HepG2 (cell line): Measurements from ENCODE around the gene PCSK5. TPM values are rescaled to one million over a fixed set of nuclear protein-coding genes. Genes with fewer than 3 reads are reported as not detected.

ENCODE experiments used
- ATAC-seq: fragments of 200-7000 bp; cut with Tn5 transposase; 3 replicates; pipeline ENCODE4 v1.9.1; 2020; ENCODE audit warnings: mild to moderate bottlenecking, moderate library complexity
- BruUV-seq: library from RNA; stranded (reverse); fragments of 400-500 nt; replicated peaks from 2 replicates; lab custom pipeline; 2021; lab: Mats Ljungman, UMichigan
- CTCF ChIA-PET: fragments of 300-600 bp; formaldehyde crosslinking; extraction: SDS; loops from one replicate; lab custom pipeline; 2021; ENCODE audit warnings: low total read pairs, inconsistent platforms, low intra/inter-chr PET ratio; lab: Yijun Ruan, JAX
- POLR2A ChIA-PET: fragments of 350-600 bp; sonication (Branson Sonifier 250); formaldehyde crosslinking; loops from one replicate; lab custom pipeline; 2020; ENCODE audit warnings: antibody characterized with exemption, inconsistent platforms; lab: Yijun Ruan, JAX
- DNase-seq: peaks from one replicate; pipeline ENCODE4 v3.0.0-alpha.2; 2015; ENCODE audit warnings: low spot score
- FAIRE-seq: peaks from 3 replicates; lab custom pipeline; 2011; peaks lifted over from hg19 to GRCh38; lab: Jason Lieb, UNC
- H2AFZ ChIP-seq: one replicate; pipeline ENCODE4 v1.6.1; 2011; ENCODE audit warnings: low read length, inconsistent platforms
- H3K27ac ChIP-seq: fragments of 300-600 bp; 3 replicates; pipeline ENCODE4 v1.8.0; 2011; ENCODE audit warnings: mixed run types, mild to moderate bottlenecking, mixed read lengths, low read length, inconsistent platforms; ENCODE audit not compliant: insufficient read depth; ENCODE audit errors: extremely low read length
- H3K27me3 ChIP-seq, 2 experiments: fragments of 200-600 bp in 1 of 2; 2 replicates in 1 of 2; 3 replicates in 1 of 2; pipeline versions ENCODE4 v1.6.0 to v1.8.0; 2011; ENCODE audit warnings: low read length in 2 of 2, mild to moderate bottlenecking in 2 of 2, moderate library complexity in 2 of 2, inconsistent platforms in 1 of 2; ENCODE audit not compliant: insufficient read depth in 2 of 2, control insufficient read depth in 1 of 2
- H3K36me3 ChIP-seq, 2 experiments: fragments of 200-600 bp in 1 of 2; replicated peaks in 1 of 2; 2 replicates in 1 of 2; 3 replicates in 1 of 2; pipeline versions ENCODE4 v1.5.1 to v1.8.0; 2011; ENCODE audit warnings: low read length in 2 of 2, inconsistent platforms in 1 of 2; ENCODE audit not compliant: insufficient read depth in 2 of 2, control insufficient read depth in 1 of 2
- H3K4me1 ChIP-seq: 2 replicates; pipeline ENCODE4 v1.5.1; 2012; ENCODE audit warnings: low read length, inconsistent platforms; ENCODE audit not compliant: insufficient read depth
- H3K4me2 ChIP-seq: 2 replicates; pipeline ENCODE4 v1.6.0; 2011; ENCODE audit warnings: low read depth, low read length, inconsistent platforms
- H3K4me3 ChIP-seq, 3 experiments: fragments of 200-600 bp in 1 of 3; sonication (generic), shearing (Covaris generic) in 1 of 3; replicated peaks in 1 of 3; 2 replicates each; pipeline ENCODE4 v1.5.1; 2011 to 2016; ENCODE audit warnings: low read length in 3 of 3, inconsistent platforms in 2 of 3, low read depth in 2 of 3, mild to moderate bottlenecking in 2 of 3, control low read depth in 1 of 3, mixed read lengths in 1 of 3; ENCODE audit not compliant: insufficient read depth in 1 of 3
- H3K79me2 ChIP-seq: one replicate; pipeline ENCODE4 v1.6.1; 2011; ENCODE audit warnings: low read length, inconsistent platforms; ENCODE audit not compliant: insufficient read depth
- H3K9ac ChIP-seq: 2 replicates; pipeline ENCODE4 v1.6.0; 2011; ENCODE audit warnings: mild to moderate bottlenecking, low read depth, low read length, inconsistent platforms; ENCODE audit not compliant: insufficient read depth
- H3K9me3 ChIP-seq: 2 replicates; pipeline ENCODE4 v1.5.1; 2012; ENCODE audit warnings: mild to moderate bottlenecking, low read length
- H4K20me1 ChIP-seq: 2 replicates; pipeline ENCODE4 v1.6.0; 2011; ENCODE audit warnings: inconsistent platforms, mild to moderate bottlenecking, low read length, moderate library complexity; ENCODE audit not compliant: insufficient read depth
- AGO2 ChIP-seq: fragments of 200-400 bp; formaldehyde crosslinking; optimal IDR thresholded peaks from 2 replicates; pipeline ENCODE3; 2017; ENCODE audit warnings: mild to moderate bottlenecking, low read depth, low read length, moderate library complexity
- CBX5 ChIP-seq: sonication (generic); formaldehyde crosslinking; IDR thresholded peaks from 2 replicates; pipeline ENCODE4 v1.4.0; 2020; ENCODE audit warnings: missing genetic modification reagents, borderline replicate concordance
- HMGA1 ChIP-seq: sonication (generic); formaldehyde crosslinking; conservative IDR thresholded peaks from 2 replicates; pipeline ENCODE4 v1.4.0; 2020; ENCODE audit warnings: missing genetic modification reagents
- KLF9 ChIP-seq: IDR thresholded peaks from 2 replicates; pipeline ENCODE4 v1.6.1; 2016; ENCODE audit warnings: low read depth
- LRRFIP1 ChIP-seq: sonication (generic); formaldehyde crosslinking; conservative IDR thresholded peaks from 2 replicates; pipeline ENCODE4 v1.4.0; 2020; ENCODE audit warnings: missing genetic modification reagents
- ZNF704 ChIP-seq: sonication (generic); formaldehyde crosslinking; IDR thresholded peaks from 2 replicates; pipeline ENCODE4 v1.8.1; 2023; ENCODE audit warnings: mild to moderate bottlenecking, inconsistent platforms, moderate library complexity, missing genetic modification reagents, borderline replicate concordance
- ZNF709 ChIP-seq: sonication (generic); formaldehyde crosslinking; IDR thresholded peaks from 2 replicates; pipeline ENCODE4 v1.5.0; 2020; ENCODE audit warnings: mild to moderate bottlenecking, missing genetic modification reagents
- ZSCAN29 ChIP-seq: sonication (generic); formaldehyde crosslinking; conservative IDR thresholded peaks from 2 replicates; pipeline ENCODE4 v1.4.0; 2020; ENCODE audit warnings: mild to moderate bottlenecking, missing genetic modification reagents
- WGBS: methylation state at CpG from one replicate; pipeline ENCODE4 v1.1.6; 2017; ENCODE audit warnings: low lambda C conversion rate; 5-methylcytosine and 5-hydroxymethylcytosine counted together
- in situ Hi-C: cut with HindIII; loops from 2 replicates; pipeline ENCODE4 v1.10.0; 2017; ENCODE audit warnings: low pct_unique_long_range_greater_than_20kb; ENCODE audit not compliant: extremely low pct_ligation_motif_present
- intact Hi-C: fragments of 100-400 bp; cut with micrococcal nuclease; formaldehyde crosslinking; loops from one replicate; pipeline ENCODE4 v1.10.0; 2022; ENCODE audit not compliant: unreplicated experiment
- polyA plus RNA-seq, 8 experiments: library from polyadenylated mRNA; depleted of rRNA in 3 of 8; stranded (reverse) in 7 of 8; unstranded in 1 of 8; fragments of >200 nt; fragmentation: Illumina TruSeq in 4 of 8; extraction: Trizol in 4 of 8; gene quantifications; 2 replicates each; pipeline versions ENCODE4 v1.2.1 to v1.2.3, GENCODE V29; 2011 to 2016; ENCODE audit warnings: low read depth in 4 of 8, missing spikeins in 1 of 8, mixed read lengths in 1 of 8; ENCODE audit not compliant: insufficient read depth in 1 of 8
- total RNA-seq, 5 experiments: library from RNA; depleted of rRNA; stranded (reverse); fragments of >200 nt; fragmentation: Illumina TruSeq; extraction: Trizol; gene quantifications; 2 replicates each; pipeline ENCODE4 v1.2.3, GENCODE V29; 2016; ENCODE audit warnings: low read depth in 1 of 5
- TF ChIP-seq, protein P1 (sequence below): sonication (generic); formaldehyde crosslinking; IDR thresholded peaks from 2 replicates; pipeline ENCODE4 v1.5.1; 2020; ENCODE audit warnings: missing genetic modification reagents, mild to moderate bottlenecking, borderline replicate concordance

PCSK5 gene
- total and polyA plus RNA-seq, 2 of the 13 experiments (the other 11 are each of a cell fraction or from before 2014, with no cell fraction given): 0.55 to 0.66 TPM

- TF ChIP-seq HMGA1 (CRISPR knock-in tag) (no peak), AGO2 (no peak), ZSCAN29 (no peak), ZNF704 (no peak), KLF9 (CRISPR knock-in tag) (no peak)
- TF ChIP-seq, protein P1, sequence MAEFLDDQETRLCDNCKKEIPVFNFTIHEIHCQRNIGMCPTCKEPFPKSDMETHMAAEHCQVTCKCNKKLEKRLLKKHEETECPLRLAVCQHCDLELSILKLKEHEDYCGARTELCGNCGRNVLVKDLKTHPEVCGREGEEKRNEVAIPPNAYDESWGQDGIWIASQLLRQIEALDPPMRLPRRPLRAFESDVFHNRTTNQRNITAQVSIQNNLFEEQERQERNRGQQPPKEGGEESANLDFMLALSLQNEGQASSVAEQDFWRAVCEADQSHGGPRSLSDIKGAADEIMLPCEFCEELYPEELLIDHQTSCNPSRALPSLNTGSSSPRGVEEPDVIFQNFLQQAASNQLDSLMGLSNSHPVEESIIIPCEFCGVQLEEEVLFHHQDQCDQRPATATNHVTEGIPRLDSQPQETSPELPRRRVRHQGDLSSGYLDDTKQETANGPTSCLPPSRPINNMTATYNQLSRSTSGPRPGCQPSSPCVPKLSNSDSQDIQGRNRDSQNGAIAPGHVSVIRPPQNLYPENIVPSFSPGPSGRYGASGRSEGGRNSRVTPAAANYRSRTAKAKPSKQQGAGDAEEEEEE (CRISPR knock-in tag): no peak
- TF ChIP-seq, all 625 proteins: peak for 0
- ChIA-PET CTCF (no interaction called here), POLR2A (no interaction called here)
- H2AFZ ChIP-seq: no peak overlapping the region
- no peaks in the 10 kb centered on the region for H3K36me3 ChIP-seq
- no peak overlapping the region for H3K9ac ChIP-seq
- H4K20me1 ChIP-seq: no peaks in the 10 kb centered on the region
- no peaks in the 10 kb centered on the region for H3K79me2 ChIP-seq
- intact Hi-C loops: no loop called here
- H3K27ac ChIP-seq: no peak overlapping the region
- no peak overlapping the region for H3K4me3 ChIP-seq
- in situ Hi-C loops: no loop called here
- no TSS peak for BruUV-seq
- 54% methylated on average over 1 of the region's 1 CpG for WGBS
- no peak for DNase-seq
- H3K9me3 ChIP-seq: no peaks in the 10 kb centered on the region
- no peaks in the 10 kb centered on the region for H3K27me3 ChIP-seq
- ATAC-seq: no peak
- no peak overlapping the region for H3K4me2 ChIP-seq
- no peak for FAIRE-seq
- H3K4me1 ChIP-seq: no peaks in the 10 kb centered on the region
Measured at GRCh38 chr9:76004526-76004925, 114.1 kb downstream of the PCSK5 start.

DNA sequence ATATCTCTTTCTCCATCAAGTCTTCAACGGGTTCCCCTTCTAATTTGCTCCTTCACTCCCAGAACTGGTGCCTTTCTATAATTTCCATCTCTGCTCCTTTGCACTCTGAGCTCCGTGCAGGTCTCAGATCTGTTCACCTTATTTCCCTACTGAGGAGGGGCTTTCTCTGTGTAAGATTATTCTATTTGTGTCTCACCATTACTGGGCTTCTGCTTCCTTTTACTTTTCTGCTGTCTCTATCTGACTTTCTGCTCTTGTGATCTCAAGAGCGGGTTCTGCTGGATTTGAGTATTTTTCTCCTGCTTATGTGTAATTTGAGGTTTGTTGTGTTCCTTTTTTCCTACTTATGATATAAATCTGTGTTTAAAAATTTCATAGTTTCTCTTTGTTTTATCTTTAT lies 117.5 kb downstream of the PCSK5 start:
- Histone ChIP-seq H4K20me1 (no peaks in the 10 kb centered on the region), H3K9ac (no peak overlapping the region), H3K36me3 (no peaks in the 10 kb centered on the region), H3K79me2 (no peaks in the 10 kb centered on the region), H3K27ac (no peak overlapping the region), H2AFZ (no peak overlapping the region), H3K4me1 (no peaks in the 10 kb centered on the region), H3K27me3 (no peaks in the 10 kb centered on the region), H3K9me3 (no peaks in the 10 kb centered on the region), H3K4me3 (no peak overlapping the region), H3K4me2 (no peak overlapping the region)
- no peak for DNase-seq
- 45% methylated on average over 3 of the region's 3 CpGs for whole genome bisulfite sequencing
- CTCF ChIA-PET: no interaction called here
- TF ChIP-seq LRRFIP1 (CRISPR knock-in tag) (no peak), ZNF709 (CRISPR knock-in tag) (no peak), CBX5 (CRISPR knock-in tag) (no peak)
- no peak for ATAC-seq
- BruUV-seq: no TSS peak
- intact Hi-C loops: no loop called here
- no peak for FAIRE-seq
- in situ Hi-C loops: no loop called here
- POLR2A ChIA-PET: no interaction called here
